Upper lobe of left lung (tissue), 4 donors: Measurements from ENCODE around the gene ACYP1.
A peak's percentile ranks its signal among the peaks of the same experiment; 100 is the strongest.

Experiments
- POLR2AphosphoS5 ChIP-seq, 2 donors: sonication (generic); formaldehyde crosslinking; IDR thresholded peaks; one replicate each; pipeline ENCODE4 v1.5.1; 2017; ENCODE audit warnings: antibody characterized with exemption in 2 of 2
- TF ChIP-seq, protein P1 (sequence below), 6 experiments: fragments of 450-650 bp in 4 of 6; fragments of 200-600 bp in 2 of 6; sonication (generic) in 2 of 6; IDR thresholded peaks; one replicate each; pipeline ENCODE4 v1.5.1; 2016 to 2019; ENCODE audit warnings: antibody characterized with exemption in 6 of 6

- TF ChIP-seq, protein P1, sequence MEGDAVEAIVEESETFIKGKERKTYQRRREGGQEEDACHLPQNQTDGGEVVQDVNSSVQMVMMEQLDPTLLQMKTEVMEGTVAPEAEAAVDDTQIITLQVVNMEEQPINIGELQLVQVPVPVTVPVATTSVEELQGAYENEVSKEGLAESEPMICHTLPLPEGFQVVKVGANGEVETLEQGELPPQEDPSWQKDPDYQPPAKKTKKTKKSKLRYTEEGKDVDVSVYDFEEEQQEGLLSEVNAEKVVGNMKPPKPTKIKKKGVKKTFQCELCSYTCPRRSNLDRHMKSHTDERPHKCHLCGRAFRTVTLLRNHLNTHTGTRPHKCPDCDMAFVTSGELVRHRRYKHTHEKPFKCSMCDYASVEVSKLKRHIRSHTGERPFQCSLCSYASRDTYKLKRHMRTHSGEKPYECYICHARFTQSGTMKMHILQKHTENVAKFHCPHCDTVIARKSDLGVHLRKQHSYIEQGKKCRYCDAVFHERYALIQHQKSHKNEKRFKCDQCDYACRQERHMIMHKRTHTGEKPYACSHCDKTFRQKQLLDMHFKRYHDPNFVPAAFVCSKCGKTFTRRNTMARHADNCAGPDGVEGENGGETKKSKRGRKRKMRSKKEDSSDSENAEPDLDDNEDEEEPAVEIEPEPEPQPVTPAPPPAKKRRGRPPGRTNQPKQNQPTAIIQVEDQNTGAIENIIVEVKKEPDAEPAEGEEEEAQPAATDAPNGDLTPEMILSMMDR (IDR thresholded peaks at IDR 0.05) = peak in 2 of 6 experiments; percentile 12 to 35
- TF ChIP-seq POLR2AphosphoS5 (IDR thresholded peaks at IDR 0.05) = no peak
Observed at GRCh38 chr14:75022655-75023054, 41.2 kb downstream of the ACYP1 start.
